Measurements from ENCODE around the gene EZR. TPM values are rescaled to one million over a fixed set of nuclear protein-coding genes. Genes with fewer than 3 reads are reported as not detected.

The EZR gene
- total RNA-seq = 114 TPM

DNA sequence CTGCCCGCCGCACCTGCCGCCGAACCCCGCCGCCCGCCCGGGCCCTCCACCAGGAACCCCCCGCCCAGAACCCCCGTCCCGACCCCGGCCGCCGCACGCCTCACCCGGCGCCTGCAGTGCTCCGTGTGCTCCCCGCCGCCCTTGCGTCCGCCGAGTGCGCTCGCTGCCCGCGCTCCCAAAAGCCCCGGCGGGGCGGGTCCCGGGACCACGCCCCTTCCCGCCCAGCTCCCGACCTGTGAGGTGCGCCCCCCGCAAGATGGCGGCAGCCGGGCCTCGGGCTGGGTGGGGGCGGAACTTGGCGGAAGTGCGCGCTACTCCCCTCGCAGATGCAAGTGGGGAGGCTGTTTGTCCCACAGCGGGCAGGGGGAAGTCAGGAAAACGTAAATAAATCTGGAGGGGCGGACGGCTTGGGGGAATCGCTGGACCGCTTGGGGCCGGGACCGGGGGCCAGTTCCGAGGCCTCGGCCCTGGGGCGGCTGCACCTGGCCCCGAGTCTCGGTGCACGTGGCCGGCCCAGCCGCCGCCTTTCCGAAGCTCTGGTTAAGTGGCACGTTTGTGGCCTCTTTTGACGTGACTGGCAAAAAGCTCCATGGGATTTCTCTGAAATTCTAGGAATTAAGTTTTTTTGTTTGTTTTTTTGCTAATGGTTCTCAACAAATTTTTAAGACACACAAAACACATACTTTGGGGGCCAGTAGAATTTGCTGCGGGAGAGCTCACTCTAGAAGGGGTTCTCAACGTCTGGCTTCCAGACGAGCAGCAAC lies at the start of gene EZR:
EZR (minus strand) TSS at position 156 of the 764 bp plus-strand sequence. CDS start 1,275 bp downstream, outside the sequence.
- FAIRE-seq = no peak
- peak; percentile 68 to 75 for DNase-seq (ENCODE audit: low spot score in 2 of 2)

DNA sequence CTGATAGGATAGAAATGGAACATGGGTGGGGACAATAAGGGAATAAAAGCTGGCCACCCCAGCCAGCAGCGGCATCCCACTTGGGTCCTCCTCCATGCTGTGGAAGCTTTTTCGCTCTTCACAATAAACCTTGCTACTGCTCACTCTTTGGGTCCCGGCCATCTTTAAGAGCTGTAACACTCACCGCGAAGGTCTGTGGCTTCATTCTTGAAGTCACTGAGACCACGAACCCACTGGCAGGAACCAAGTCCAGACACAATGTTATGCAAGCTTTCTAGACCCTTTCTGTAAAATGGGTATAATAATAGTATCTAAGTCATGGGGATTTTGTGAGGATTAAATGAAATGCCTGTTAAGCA lies 48.9 kb upstream of the EZR start:
- DNase-seq (ENCODE audit: low spot score in 2 of 2) = no peak
- no peak for FAIRE-seq

GRCh38 chr6:158867381-158868121 lies 48.4 kb upstream of the EZR start:
- FAIRE-seq (no peak), DNase-seq (ENCODE audit: low spot score in 2 of 2) (no peak)

- DNase-seq (ENCODE audit: low spot score in 2 of 2) = no peak
- no peak for FAIRE-seq
Measured at GRCh38 chr6:158865769-158866168, 46.6 kb upstream of the EZR start.

GRCh38 chr6:158863646-158864045 lies 44.5 kb upstream of the EZR start:
- FAIRE-seq = no peak
- DNase-seq (ENCODE audit: low spot score in 2 of 2) = no peak

DNA sequence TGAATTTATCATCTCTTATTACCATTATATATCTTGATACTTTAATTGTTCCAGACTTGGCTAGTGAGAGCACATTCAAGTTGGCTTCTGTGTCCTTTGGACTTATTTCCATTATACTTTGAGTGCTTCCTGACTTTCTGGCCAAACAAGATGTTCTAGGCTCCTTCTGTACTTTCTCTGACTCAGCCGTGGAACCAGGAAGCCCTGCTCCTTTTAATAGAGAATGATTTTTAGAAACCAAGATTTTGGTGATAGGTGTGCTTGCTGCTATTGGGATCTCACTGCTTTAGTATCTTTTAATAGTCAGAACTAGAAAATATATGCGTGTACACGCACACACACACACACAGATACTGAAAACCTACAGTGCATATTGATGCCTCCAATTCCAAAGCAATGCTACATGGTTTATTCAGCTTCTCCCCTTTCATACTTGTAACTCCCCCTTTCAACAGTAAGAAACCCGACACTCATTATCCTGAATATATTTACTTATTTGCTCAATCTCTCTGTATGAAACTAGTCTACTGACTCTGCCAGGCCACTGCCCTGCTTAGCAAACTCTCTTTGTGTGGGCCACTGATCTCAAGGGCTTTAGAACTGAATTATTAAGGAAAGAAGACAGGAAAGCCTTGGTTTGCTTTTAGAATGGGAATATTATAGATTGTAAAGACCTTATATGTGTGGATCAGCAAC lies 42.7 kb upstream of the EZR start:
- DNase-seq (ENCODE audit: low spot score in 2 of 2) (no peak), FAIRE-seq (no peak)

DNA sequence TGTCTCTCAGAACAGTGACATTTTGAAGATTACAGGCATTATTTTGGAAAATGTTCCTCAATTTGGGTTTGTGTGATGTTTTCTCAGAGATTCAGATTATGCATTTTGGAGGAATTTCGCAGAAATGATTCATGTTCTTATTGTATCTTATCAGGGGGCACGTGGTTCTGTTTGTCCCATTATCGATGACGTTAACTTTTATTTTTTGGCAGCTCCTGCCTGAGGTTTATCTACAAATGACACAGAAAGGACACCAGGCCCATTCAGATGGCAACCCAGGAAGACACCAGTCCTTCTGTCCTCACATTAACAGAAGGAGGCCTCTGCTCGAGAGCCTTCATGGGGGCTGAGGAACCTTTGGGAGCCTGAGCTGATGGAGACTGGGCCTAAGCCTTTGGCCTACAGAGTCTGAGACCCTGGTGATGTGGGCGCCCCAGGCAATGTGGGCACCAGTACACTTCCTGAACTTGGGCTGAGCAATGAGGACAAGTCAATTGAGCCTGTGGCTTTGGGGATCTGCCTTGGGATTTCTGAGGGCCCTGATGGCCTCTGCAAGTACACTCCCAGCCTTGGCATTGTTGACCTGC lies 41.2 kb upstream of the EZR start:
- FAIRE-seq (no peak), DNase-seq (ENCODE audit: low spot score in 2 of 2) (no peak)

- DNase-seq (ENCODE audit: low spot score in 2 of 2) (no peak), FAIRE-seq (no peak)
Measured at GRCh38 chr6:158856261-158856660, 37.1 kb upstream of the EZR start.

DNA sequence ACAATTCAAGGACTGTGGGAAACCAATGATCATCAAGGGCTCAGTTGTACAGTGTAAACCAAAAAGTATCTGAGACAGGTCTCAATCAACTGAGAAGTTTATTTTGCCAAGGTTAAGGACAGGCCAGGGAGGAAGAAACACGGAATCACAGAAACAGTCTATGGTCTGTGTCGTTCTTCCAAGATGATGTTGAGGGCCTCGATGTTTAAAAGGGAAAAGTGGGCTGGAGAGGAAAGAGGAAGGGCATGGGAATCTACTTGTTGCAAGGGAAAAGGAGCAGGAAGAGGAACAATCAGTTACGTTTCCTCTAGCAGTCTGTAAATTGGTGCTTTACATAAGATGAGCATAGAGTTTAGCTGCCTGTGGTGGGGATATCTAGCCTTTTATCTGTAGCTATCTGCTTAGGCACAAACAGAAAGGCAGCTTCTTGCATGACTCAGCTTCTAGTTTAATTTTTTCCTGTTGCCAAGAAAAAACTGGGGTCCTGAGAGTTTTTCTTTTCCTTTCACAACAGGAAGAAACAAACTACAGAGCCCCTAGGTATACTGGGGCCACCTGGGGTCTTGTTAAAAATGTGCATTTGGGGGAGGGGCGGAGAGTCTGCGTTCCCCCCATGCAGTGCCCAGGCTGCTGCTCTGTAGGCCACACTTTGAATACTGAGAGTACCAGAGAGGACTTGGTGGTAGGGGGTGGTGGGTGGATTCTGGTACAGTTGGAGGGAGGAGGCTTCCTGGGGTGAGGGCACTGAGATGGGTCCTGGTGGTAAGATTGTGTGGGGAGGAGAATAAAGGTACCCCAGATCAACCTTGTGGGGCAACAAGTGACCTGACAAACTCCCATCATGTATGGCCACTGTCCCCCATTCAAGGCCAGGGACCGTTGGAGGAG lies 35.3 kb upstream of the EZR start:
- FAIRE-seq (no peak), DNase-seq (ENCODE audit: low spot score in 2 of 2) (no peak)

DNA sequence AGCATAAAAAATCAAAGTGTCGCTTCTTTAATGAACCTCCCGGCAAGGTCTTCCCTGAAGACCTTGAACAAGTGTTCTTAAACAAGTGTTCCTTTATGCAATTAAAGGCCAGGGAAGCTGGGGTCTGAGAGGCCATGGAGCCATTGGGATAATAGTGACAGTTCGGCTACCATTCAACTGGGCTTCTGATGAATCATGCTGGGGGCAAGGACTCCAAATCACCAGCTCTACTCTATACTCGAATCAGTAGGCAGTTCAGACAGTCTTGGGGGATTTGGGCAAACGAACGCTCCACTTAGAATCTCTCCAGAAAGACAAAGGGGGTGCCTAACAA lies 34.7 kb upstream of the EZR start:
- DNase-seq (ENCODE audit: low spot score in 2 of 2) (no peak), FAIRE-seq (no peak)

DNA sequence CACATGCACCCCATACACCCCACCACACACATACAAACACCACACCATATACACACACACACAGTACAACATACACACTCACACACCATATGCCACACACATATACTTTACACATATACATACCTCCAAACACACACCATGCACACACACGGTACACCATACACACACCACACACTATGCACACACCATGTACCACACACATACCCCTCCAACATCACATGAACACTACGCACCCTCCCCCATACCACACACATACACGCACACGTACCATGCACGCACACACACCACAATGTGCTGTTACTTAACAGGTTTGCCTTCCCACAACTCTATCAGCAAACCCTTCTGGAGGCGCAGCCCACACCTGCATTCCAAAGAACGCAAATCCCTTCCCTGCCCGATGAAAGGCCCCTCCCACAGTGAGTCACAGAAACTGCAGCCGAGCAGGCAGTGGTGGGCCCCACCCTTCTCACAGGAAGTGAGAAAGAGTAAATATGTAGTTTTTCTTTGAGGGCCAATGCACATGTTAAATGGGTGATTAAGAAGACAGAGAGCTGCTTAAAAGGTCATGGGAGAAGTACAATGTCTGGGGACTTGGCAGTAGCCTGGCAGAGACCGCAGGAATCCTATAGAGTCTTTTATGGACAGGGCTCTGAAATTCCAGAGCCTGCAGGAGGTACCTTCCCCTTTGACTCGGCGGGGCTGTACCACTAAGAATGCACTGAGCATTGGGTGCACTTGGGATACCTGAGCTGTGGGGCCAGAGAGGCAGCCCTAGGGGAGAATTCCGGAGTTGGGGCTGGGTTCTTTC lies 34.1 kb upstream of the EZR start:
- no peak for DNase-seq (ENCODE audit: low spot score in 2 of 2)
- no peak for FAIRE-seq

DNA sequence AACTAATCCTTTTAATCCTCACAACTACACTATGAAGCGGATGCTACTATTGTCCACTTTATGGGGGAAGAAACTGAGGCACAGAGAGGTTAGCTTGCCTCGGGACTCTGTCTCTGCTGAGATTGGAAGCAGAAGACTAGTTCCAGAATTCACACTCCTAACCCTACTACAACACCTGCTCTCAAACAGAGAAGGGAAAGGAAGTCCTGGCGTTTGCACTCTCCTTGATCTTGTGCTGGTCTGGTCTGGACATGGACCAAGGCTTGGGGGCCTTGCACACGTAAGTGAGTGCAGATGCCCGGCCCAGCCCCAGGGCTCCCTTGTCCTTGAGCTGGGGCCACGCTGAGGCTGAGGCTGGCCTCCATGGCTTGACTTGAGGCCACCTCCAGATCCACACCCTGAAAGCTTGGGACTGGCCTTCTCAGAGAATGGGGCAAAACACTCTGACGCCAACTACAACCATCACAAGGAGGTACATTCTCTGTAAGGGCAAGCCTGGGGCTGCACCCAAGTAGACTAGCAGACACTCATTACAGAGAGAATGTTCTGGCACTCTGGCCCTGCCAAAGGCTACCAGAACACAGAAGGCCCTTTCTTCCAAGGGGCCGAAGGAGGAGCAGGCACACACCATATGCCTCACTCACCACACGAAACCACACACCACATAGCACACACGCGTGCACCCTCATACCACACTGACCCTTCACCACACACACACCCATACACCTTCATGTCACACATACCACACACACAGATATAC lies 33.3 kb upstream of the EZR start:
- FAIRE-seq = no peak
- no peak for DNase-seq (ENCODE audit: low spot score in 2 of 2)

DNA sequence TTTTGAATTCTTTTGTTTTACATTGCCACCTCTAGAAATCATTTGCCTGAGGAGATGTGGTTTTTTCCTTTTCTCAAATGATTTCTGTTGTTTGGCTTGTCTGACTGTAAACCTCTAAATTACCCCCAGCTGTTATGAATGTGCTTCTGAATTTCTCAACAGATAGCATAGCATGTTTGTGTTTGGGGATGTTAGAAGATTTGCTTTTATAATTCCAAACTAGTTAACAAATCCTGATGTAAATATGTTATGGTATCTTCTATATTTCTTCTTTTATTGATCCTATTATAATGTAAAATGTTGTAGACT lies 31.6 kb upstream of the EZR start:
- FAIRE-seq (no peak), DNase-seq (ENCODE audit: low spot score in 2 of 2) (no peak)

- no peak for FAIRE-seq
- peak in 1 of 2 donors; percentile 24 for DNase-seq (ENCODE audit: low spot score in 2 of 2)
Measured at GRCh38 chr6:158849899-158850806, 31.0 kb upstream of the EZR start.

DNA sequence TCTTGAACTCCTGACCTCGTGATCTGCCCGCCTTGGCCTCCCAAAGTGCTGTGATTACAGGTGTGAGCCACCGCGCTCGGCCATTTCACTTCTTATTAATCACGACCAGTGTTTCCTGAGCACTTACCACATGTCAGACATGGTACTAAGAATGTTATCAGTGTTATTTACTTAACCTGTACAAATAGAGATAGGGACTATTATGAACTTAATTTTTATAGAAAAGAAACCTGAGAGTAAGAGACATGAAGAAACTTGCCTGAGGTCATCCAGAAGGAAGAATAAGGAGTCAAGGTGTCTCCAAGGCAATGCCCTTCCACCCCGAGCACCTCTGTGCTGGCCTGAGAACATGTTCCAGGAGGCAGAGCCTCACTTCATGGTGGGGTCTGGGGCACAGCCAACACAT lies 29.3 kb upstream of the EZR start:
- no peak for DNase-seq (ENCODE audit: low spot score in 2 of 2)
- no peak for FAIRE-seq

GRCh38 chr6:158847786-158848185 lies 28.6 kb upstream of the EZR start:
- FAIRE-seq (no peak), DNase-seq (ENCODE audit: low spot score in 2 of 2) (no peak)

DNA sequence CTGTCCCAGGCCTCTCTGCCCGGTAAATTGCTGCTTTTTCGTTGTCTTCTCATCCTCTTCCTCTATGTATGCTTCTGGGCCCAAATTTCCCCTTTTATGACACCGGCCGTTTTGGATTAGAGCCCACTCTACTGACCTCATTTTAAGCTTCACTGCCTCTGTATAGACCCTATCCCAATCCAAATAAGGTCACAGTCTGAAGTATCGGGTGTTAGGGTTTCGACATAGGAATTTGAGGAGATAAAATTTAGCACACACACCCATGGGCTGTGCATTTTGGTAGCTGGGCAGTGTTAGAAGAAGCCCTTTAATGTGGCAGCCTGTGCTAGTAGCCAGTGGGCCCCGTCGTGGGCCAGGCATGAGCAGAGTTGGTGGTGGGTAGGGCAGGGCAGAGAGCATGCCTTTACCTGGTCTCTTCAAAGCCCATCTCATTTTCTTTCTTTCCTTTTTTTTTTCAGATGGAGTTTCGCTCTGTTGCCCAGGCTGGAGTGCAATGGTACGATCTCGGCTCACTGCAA lies 27.9 kb upstream of the EZR start:
- FAIRE-seq = no peak

More for the DNA sequence above, 27.9 kb upstream of the EZR start:
- DNase-seq (ENCODE audit: low spot score in 2 of 2) = no peak
